ENCODE measurements around the gene ERC1.

The ERC1 gene

GRCh38 chr12:1525858-1526257, 534.8 kb downstream of the ERC1 start:
- H3K4me3 ChIP-seq (ENCODE audit: low read length): no peak overlapping the region
- H4K20me1 ChIP-seq (ENCODE audit: control insufficient read depth, insufficient read depth, low read depth, low read length): no peaks in the 10 kb centered on the region
- peaks cover 34% of the 10 kb centered on the region for H3K27me3 ChIP-seq (ENCODE audit: control insufficient read depth, low read length)
- no peaks in the 10 kb centered on the region for H3K79me2 ChIP-seq (ENCODE audit: control insufficient read depth, low read length)
- no peaks in the 10 kb centered on the region for H3K36me3 ChIP-seq (ENCODE audit: control insufficient read depth, low read length)
- H3K4me1 ChIP-seq (ENCODE audit: control insufficient read depth, low read length): peaks cover 9% of the 10 kb centered on the region; the same call in 1 of the 2 replicates
- no peaks in the 10 kb centered on the region for H3F3A ChIP-seq (ENCODE audit: control insufficient read depth, insufficient read depth)
- H3K9me2 ChIP-seq (replicated peaks; ENCODE audit: control insufficient read depth, low read length): no peaks in the 10 kb centered on the region
- no peak for TF ChIP-seq CTCF (IDR thresholded peaks at IDR 0.05; ENCODE audit: low read depth, low read length, poor library complexity, severe bottlenecking)
- TF ChIP-seq EZH2phosphoT487 (IDR thresholded peaks at IDR 0.05; ENCODE audit: borderline replicate concordance, low read length): no peak
- no peak overlapping the region for H3K27ac ChIP-seq (ENCODE audit: low read depth, low read length)
- H3K9me3 ChIP-seq (ENCODE audit: control insufficient read depth, insufficient read depth, low read length): no peaks in the 10 kb centered on the region
- no peak overlapping the region for H3K4me2 ChIP-seq (ENCODE audit: low read length)

GRCh38 chr12:1527789-1528188, 536.8 kb downstream of the ERC1 start:
- Histone ChIP-seq H3K4me1 (ENCODE audit: control insufficient read depth, low read length) (peaks cover 27% of the 10 kb centered on the region), H3F3A (ENCODE audit: control insufficient read depth, insufficient read depth) (peaks cover 4% of the 10 kb centered on the region), H3K4me2 (ENCODE audit: low read length) (no peak overlapping the region), H3K9me3 (ENCODE audit: control insufficient read depth, insufficient read depth, low read length) (no peaks in the 10 kb centered on the region), H4K20me1 (ENCODE audit: control insufficient read depth, insufficient read depth, low read depth, low read length) (no peaks in the 10 kb centered on the region; the same call in 1 of the 2 replicates), H3K79me2 (ENCODE audit: control insufficient read depth, low read length) (no peaks in the 10 kb centered on the region), H3K27ac (ENCODE audit: low read depth, low read length) (no peak overlapping the region), H3K9me2 (replicated peaks; ENCODE audit: control insufficient read depth, low read length) (no peaks in the 10 kb centered on the region), H3K27me3 (ENCODE audit: control insufficient read depth, low read length) (peaks cover 53% of the 10 kb centered on the region), H3K36me3 (ENCODE audit: control insufficient read depth, low read length) (no peaks in the 10 kb centered on the region), H3K4me3 (ENCODE audit: low read length) (no peak overlapping the region)
- TF ChIP-seq EZH2phosphoT487 (IDR thresholded peaks at IDR 0.05; ENCODE audit: borderline replicate concordance, low read length) (no peak), CTCF (IDR thresholded peaks at IDR 0.05; ENCODE audit: low read depth, low read length, poor library complexity, severe bottlenecking) (no peak)

- Histone ChIP-seq H3F3A (ENCODE audit: control insufficient read depth, insufficient read depth) (peaks cover 6% of the 10 kb centered on the region), H3K9me2 (replicated peaks; ENCODE audit: control insufficient read depth, low read length) (no peaks in the 10 kb centered on the region), H4K20me1 (ENCODE audit: control insufficient read depth, insufficient read depth, low read depth, low read length) (no peaks in the 10 kb centered on the region; the same call in 1 of the 2 replicates), H3K4me3 (ENCODE audit: low read length) (no peak overlapping the region), H3K4me1 (ENCODE audit: control insufficient read depth, low read length) (peaks cover 37% of the 10 kb centered on the region), H3K4me2 (ENCODE audit: low read length) (no peak overlapping the region), H3K79me2 (ENCODE audit: control insufficient read depth, low read length) (no peaks in the 10 kb centered on the region), H3K27ac (ENCODE audit: low read depth, low read length) (no peak overlapping the region), H3K27me3 (ENCODE audit: control insufficient read depth, low read length) (peaks cover 63% of the 10 kb centered on the region), H3K9me3 (ENCODE audit: control insufficient read depth, insufficient read depth, low read length) (no peaks in the 10 kb centered on the region), H3K36me3 (ENCODE audit: control insufficient read depth, low read length) (no peaks in the 10 kb centered on the region)
- TF ChIP-seq EZH2phosphoT487 (IDR thresholded peaks at IDR 0.05; ENCODE audit: borderline replicate concordance, low read length): no peak
- TF ChIP-seq CTCF (IDR thresholded peaks at IDR 0.05; ENCODE audit: low read depth, low read length, poor library complexity, severe bottlenecking): no peak
Observed at GRCh38 chr12:1528791-1529190, 537.8 kb downstream of the ERC1 start.

Measured in DOHH2 (cell line).